ENCODE data around the gene LATS1.
"Not testable (repeated sequence)": the region's sequence is repeated elsewhere in the genome, so short reads cannot be mapped to it uniquely, and the experiment has no call there.

Gene LATS1

DNA sequence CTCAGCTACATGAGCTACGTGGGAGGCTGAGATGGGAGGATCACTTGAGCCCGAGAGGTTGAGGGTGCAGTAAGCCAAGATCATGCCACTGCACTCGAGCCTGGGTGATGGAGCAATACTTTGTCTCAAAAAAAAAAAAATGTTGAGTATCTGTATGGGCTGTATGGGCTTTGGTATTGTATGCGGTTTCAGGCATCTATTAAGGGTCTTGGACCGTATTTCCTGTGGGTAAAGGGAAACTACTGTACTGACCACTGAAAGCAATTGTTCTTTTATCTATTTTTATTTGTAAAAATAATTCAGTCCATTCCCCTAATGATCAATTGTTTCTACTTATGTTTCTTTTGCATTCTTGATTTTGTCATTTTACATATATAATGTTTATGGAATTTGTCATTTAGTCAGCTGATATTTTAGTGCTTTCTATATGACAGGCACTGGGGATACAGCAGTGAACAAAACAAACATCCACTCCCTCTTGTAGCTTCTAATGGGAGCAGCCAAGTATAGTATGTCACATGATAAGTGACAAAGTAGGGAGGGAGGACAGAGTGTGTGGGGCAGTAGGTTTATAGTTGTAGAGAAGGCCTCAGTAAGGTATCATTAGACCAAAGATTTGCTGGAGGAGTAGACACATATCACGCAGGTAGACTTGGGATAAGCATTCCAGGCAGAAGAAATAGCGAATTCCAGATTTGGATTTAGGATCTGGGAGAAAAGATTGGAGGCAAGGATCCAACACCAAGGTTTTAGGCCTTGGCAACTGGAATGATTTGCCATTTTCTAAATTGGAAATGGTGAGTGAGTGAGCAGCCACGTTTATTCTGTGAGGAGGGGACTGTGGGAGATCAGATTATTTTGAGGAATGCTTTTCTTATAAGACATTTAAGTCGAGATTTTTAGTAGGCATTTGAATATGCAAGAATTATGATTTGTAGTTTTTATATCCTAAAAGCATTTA lies 37.7 kb upstream of the LATS1 start:
- DNase-seq = no peak
- no peak overlapping the region for H3K4me3 Mint-ChIP-seq
- no peaks in the 10 kb centered on the region for H3K27me3 Mint-ChIP-seq (ENCODE audit: low read depth, poor library complexity)
- H3K9me3 Mint-ChIP-seq = no peaks in the 10 kb centered on the region
- TF ChIP-seq, protein P1, sequence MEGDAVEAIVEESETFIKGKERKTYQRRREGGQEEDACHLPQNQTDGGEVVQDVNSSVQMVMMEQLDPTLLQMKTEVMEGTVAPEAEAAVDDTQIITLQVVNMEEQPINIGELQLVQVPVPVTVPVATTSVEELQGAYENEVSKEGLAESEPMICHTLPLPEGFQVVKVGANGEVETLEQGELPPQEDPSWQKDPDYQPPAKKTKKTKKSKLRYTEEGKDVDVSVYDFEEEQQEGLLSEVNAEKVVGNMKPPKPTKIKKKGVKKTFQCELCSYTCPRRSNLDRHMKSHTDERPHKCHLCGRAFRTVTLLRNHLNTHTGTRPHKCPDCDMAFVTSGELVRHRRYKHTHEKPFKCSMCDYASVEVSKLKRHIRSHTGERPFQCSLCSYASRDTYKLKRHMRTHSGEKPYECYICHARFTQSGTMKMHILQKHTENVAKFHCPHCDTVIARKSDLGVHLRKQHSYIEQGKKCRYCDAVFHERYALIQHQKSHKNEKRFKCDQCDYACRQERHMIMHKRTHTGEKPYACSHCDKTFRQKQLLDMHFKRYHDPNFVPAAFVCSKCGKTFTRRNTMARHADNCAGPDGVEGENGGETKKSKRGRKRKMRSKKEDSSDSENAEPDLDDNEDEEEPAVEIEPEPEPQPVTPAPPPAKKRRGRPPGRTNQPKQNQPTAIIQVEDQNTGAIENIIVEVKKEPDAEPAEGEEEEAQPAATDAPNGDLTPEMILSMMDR (IDR thresholded peaks at IDR 0.05) = no peak
- peaks cover 19% of the 10 kb centered on the region for H3K36me3 Mint-ChIP-seq (ENCODE audit: low read depth)
- H3K27ac Mint-ChIP-seq = peak overlapping the region; percentile 40
- peaks cover 11% of the 10 kb centered on the region for H3K4me1 Mint-ChIP-seq

DNA sequence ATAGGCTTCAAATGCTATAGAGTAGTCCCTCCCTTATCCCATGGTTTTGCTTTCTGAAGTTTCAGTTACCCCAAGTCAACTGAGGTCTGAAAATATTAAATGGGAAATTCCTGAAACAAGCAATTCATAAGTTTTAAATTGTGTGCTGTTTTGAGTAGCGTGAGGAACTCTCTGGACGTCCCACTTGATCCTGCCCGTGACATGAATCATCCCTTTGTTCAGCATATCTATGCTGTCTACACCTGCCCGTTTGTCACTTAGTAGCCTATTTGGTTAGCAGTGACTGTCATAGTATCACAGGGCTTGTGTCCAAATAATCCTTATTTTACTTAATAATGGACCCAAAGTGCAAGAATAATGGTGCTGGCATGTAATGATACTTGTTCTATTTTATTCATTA lies 36.6 kb upstream of the LATS1 start:
- Mint-ChIP-seq H3K27me3 (ENCODE audit: low read depth, poor library complexity) (no peaks in the 10 kb centered on the region), H3K27ac (no peak overlapping the region), H3K4me1 (peaks cover 14% of the 10 kb centered on the region), H3K9me3 (no peaks in the 10 kb centered on the region), H3K4me3 (no peak overlapping the region), H3K36me3 (ENCODE audit: low read depth) (peaks cover 12% of the 10 kb centered on the region)
- no peak for DNase-seq
- TF ChIP-seq, protein P1 (IDR thresholded peaks at IDR 0.05) = no peak

DNA sequence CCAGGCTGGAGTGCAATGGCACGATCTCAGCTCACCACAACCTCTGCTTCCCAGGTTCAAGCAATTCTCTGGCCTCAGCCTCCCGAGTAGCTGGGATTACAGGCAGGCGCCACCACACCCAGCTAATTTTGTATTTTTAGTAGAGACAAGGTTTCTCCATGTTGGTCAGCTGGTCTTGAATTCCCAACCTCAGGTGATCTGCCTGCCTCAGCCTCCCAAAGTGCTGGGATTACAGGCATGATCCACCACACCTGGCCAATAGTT lies 35.4 kb upstream of the LATS1 start:
- H3K9me3 Mint-ChIP-seq = not testable (repeated sequence)

DNA sequence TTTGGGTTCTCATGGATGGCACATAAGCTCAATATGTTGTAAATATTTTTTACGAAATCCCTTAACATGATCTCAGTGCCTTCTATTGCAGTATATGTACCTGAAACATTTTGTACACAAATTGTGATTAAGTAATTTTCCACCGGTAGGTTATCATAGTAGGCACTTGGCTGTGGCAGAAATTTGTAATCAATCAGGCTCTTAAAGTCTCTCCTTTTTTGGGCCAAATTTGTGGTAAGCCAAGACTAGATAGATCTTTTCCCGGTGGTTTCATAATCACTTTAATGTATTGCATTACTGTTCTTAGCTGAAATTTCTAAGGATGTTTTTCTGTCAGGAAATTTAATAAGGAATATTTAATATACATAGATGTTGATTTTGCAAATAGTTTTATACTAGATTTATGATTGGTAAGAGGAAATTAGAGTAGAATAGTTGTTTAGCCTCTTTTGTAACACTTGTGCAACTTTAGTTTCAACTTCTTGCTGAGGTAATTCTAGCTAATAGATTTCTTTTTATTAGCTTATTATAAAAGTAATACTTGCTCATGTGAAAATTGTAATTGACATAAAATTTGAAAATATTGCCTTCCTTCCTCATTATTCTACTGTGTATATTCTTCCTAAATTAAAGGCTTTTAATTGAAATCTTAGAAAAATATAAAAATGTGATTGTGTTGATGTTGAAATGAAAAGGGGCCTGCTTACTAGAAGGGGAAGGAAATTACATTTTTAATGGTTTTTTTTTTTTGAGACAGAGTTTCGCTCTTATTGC lies 34.9 kb upstream of the LATS1 start:
- Mint-ChIP-seq H3K27ac (no peak overlapping the region), H3K9me3 (no peaks in the 10 kb centered on the region), H3K27me3 (ENCODE audit: low read depth, poor library complexity) (no peaks in the 10 kb centered on the region), H3K4me3 (no peak overlapping the region), H3K4me1 (peaks cover 14% of the 10 kb centered on the region), H3K36me3 (ENCODE audit: low read depth) (no peaks in the 10 kb centered on the region)
- DNase-seq = no peak
- TF ChIP-seq, protein P1 (IDR thresholded peaks at IDR 0.05) = no peak

More for the DNA sequence above, 35.4 kb upstream of the LATS1 start:
- H3K36me3 Mint-ChIP-seq (ENCODE audit: low read depth); H3K27me3 Mint-ChIP-seq (ENCODE audit: low read depth, poor library complexity); H3K4me3 Mint-ChIP-seq; H3K27ac Mint-ChIP-seq; DNase-seq: not testable (repeated sequence)
- peaks cover 14% of the 10 kb centered on the region for H3K4me1 Mint-ChIP-seq

DNA sequence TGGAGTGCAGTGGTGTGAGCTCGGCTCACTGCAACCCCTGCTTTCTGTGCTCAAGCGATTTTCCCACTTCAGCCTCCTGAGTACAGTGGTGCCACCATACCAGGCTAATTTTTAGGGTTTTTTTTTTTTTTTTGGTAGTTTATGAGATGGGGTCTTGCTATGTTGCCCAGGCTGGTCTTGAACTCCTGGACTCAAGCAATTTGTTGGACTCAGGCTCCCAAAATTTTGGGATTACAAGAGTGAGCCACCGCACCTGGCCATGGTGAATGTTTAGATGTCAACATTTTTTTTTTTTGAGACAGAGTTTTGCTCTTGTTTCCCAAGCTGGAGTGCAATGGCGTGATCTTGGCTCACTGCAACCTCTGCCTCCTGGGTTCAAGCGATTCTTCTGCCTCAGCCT lies 34.0 kb upstream of the LATS1 start:
- H3K4me1 Mint-ChIP-seq = peaks cover 19% of the 10 kb centered on the region
- not testable (repeated sequence) for DNase-seq; H3K27me3 Mint-ChIP-seq (ENCODE audit: low read depth, poor library complexity); H3K4me3 Mint-ChIP-seq; H3K27ac Mint-ChIP-seq; H3K36me3 Mint-ChIP-seq (ENCODE audit: low read depth); H3K9me3 Mint-ChIP-seq

DNA sequence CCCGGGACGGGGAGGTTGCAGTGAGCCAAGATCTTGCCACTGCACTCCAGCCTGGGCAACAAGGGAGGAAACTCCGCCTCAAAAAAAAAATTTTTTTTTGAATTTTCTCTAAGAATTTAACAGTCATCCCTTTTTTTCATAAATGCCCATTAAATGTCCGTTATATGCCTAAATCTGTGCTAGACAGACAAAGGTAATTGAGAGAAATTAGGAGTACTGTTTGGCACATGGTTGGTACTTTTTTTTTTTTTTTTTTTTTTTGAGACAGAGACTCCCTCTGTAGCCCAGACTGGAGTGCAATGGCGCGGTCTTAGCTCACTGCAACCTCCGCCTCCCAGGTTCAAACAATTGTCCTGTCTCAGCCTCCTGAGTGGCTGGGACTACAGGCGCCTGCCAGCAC lies 33.3 kb upstream of the LATS1 start:
- no peak overlapping the region for H3K27ac Mint-ChIP-seq
- H3K27me3 Mint-ChIP-seq (ENCODE audit: low read depth, poor library complexity) = peaks cover 2% of the 10 kb centered on the region
- no peak for DNase-seq
- TF ChIP-seq, protein P1 (IDR thresholded peaks at IDR 0.05) = no peak
- H3K4me3 Mint-ChIP-seq = no peak overlapping the region
- no peaks in the 10 kb centered on the region for H3K9me3 Mint-ChIP-seq
- H3K36me3 Mint-ChIP-seq (ENCODE audit: low read depth) = no peaks in the 10 kb centered on the region
- peaks cover 25% of the 10 kb centered on the region for H3K4me1 Mint-ChIP-seq
